Psoas muscle (tissue), 8 donors: Measurements from ENCODE around the gene EHHADH. TPM values are rescaled to one million over a fixed set of nuclear protein-coding genes. Genes with fewer than 3 reads are reported as not detected.

ENCODE experiments used
- ATAC-seq, 4 donors: fragments of 200-7000 bp; cut with Tn5 transposase; one replicate each; pipeline ENCODE4 v1.9.1; 2020; ENCODE audit warnings: moderate library complexity in 3 of 4, mild to moderate bottlenecking in 2 of 4
- DNase-seq, 2 donors: peaks; one replicate each; pipeline ENCODE4 v3.0.0-alpha.2; 2020
- H3K27ac ChIP-seq: fragments of 200-600 bp; one replicate; pipeline ENCODE4 v1.8.0; 2022
- H3K27me3 ChIP-seq, 3 donors: fragments of 200-600 bp in 1 of 3; one replicate each; pipeline versions ENCODE4 v1.6.1 to v1.8.0; 2013 to 2022; ENCODE audit warnings: low read length in 2 of 3, mild to moderate bottlenecking in 2 of 3, moderate library complexity in 1 of 3; ENCODE audit not compliant: insufficient read depth in 3 of 3
- H3K36me3 ChIP-seq, 2 donors: fragments of 200-600 bp in 1 of 2; one replicate each; pipeline versions ENCODE4 v1.6.1 to v1.8.0; 2013 to 2022; ENCODE audit warnings: low read depth in 1 of 2, mild to moderate bottlenecking in 1 of 2, moderate library complexity in 1 of 2; ENCODE audit not compliant: insufficient read depth in 1 of 2
- H3K4me1 ChIP-seq: fragments of 200-600 bp; one replicate; pipeline ENCODE4 v1.8.0; 2022
- H3K4me3 ChIP-seq: fragments of 200-600 bp; one replicate; pipeline ENCODE4 v1.8.0; 2022; ENCODE audit warnings: mild to moderate bottlenecking
- H3K9me3 ChIP-seq: fragments of 200-600 bp; one replicate; pipeline ENCODE4 v1.8.0; 2022
- WGBS, 3 donors: extraction: QIAGEN DNeasy Blood & Tissue Kit; methylation state at CpG; one replicate each; pipeline versions ENCODE4 v1.1.6 to v1.1.7; 2013; 5-methylcytosine and 5-hydroxymethylcytosine counted together
- intact Hi-C, 2 donors: fragments of 100-400 bp; cut with DNase I; formaldehyde crosslinking; loops; one replicate each; pipeline versions ENCODE4 v1.11.0 to v1.14.2; 2022
- polyA plus RNA-seq, 3 donors: library from polyadenylated mRNA; stranded (reverse); fragments of 200-250 nt; gene quantifications; one replicate each; pipeline ENCODE4 v1.2.3, GENCODE V29; 2013
- total RNA-seq, 4 donors: library from RNA; stranded (reverse); fragmentation: NEBNext Ultra II Directional in 2 of 4; extraction: Animal tissue kit (Norgen Biotek cat#: 25700) in 2 of 4; gene quantifications; one replicate each; pipeline versions ENCODE4 v1.2.1 to v1.2.4, GENCODE V29; 2021 to 2023
- TF ChIP-seq, protein P1 (sequence below): fragments of 200-600 bp; IDR thresholded peaks from one replicate; pipeline ENCODE4 v1.8.0; 2022; ENCODE audit warnings: antibody characterized with exemption
- donor health status: healthy with polysubstance abuse.
- donor health status: DM: no; HTN: no; CAD: no; lungs with moderate emphysema.
- donor health status: Bipolar disorder and iron deficiency.
- donor health status: healthy.
- donor health status: DM: yes; HTN: yes; CAD: no.
- donor health status: DM: no; HTN: no; CAD: no.
- donor health status: DM: no; HTN: no; CAD: no.
- donor health status: DM: yes; HTN: yes; CAD: no.

Gene EHHADH
- total and polyA plus RNA-seq, 7 donors = 0.65 to 7.2 (median 1.9) TPM

DNA sequence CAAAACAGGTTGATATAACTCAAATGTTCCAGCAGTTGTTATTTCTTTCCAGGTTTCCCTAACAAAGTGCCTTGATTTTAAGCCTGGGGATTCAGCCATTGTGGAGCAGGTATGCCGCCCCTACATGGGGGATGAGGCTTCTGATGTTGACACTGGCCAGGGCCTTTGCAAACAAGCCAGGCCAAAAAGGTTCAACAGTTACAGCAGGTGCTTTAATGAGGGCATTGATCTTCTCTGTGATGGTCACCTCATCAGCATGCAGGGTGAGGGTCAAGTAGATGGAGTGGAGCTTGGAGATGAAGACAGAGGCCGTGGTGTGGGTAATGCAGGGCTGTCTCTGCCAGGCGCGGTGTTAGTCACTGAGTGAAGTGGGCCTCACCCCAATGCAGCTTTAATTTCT, 22.6 kb upstream of the EHHADH start:
- H3K27ac ChIP-seq = no peak overlapping the region
- 84 to 93% (median 91%) methylated on average over 4 of the region's 4 CpGs for WGBS, 3 donors
- ATAC-seq = no peak
- TF ChIP-seq, protein P1, sequence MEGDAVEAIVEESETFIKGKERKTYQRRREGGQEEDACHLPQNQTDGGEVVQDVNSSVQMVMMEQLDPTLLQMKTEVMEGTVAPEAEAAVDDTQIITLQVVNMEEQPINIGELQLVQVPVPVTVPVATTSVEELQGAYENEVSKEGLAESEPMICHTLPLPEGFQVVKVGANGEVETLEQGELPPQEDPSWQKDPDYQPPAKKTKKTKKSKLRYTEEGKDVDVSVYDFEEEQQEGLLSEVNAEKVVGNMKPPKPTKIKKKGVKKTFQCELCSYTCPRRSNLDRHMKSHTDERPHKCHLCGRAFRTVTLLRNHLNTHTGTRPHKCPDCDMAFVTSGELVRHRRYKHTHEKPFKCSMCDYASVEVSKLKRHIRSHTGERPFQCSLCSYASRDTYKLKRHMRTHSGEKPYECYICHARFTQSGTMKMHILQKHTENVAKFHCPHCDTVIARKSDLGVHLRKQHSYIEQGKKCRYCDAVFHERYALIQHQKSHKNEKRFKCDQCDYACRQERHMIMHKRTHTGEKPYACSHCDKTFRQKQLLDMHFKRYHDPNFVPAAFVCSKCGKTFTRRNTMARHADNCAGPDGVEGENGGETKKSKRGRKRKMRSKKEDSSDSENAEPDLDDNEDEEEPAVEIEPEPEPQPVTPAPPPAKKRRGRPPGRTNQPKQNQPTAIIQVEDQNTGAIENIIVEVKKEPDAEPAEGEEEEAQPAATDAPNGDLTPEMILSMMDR = no peak
- DNase-seq = no peak
- peaks cover 0 to 32% (median 3%) of the 10 kb centered on the region in 3 donors for H3K27me3 ChIP-seq
- H3K4me3 ChIP-seq = no peak overlapping the region
- no peaks in the 10 kb centered on the region for H3K36me3 ChIP-seq
- intact Hi-C loops = no loop called here
- H3K4me1 ChIP-seq = no peaks in the 10 kb centered on the region
- no peaks in the 10 kb centered on the region for H3K9me3 ChIP-seq

- no peak for DNase-seq
- TF ChIP-seq, protein P1 = no peak
- H3K27me3 ChIP-seq = peaks cover 3 to 26% (median 5%) of the 10 kb centered on the region in 3 donors
Observed at GRCh38 chr3:185272033-185272432, 18.2 kb upstream of the EHHADH start.

DNA sequence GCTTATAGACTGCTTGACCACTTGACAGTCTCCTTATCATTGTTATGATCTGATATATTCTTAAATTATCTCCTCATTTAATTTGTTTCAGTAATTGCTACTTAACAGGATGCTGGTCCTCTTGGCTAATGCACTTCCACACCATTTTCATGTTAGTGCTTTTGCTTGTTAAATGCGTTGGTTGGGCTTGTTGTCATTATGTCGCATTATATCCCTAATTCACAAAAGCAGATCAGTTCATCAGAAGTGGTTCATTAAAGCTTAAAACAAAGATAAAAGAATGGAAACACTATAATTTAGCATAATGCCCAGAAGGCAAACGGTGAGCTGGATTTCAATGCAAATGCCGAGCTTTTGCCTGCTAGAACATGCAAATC, 17.1 kb upstream of the EHHADH start:
- no peaks in the 10 kb centered on the region for H3K4me1 ChIP-seq
- TF ChIP-seq, protein P1 = no peak
- H3K36me3 ChIP-seq = no peaks in the 10 kb centered on the region
- H3K27ac ChIP-seq = no peak overlapping the region
- intact Hi-C loops = no loop called here
- ATAC-seq (no peak), DNase-seq (no peak)
- peaks cover 3 to 15% (median 5%) of the 10 kb centered on the region in 3 donors for H3K27me3 ChIP-seq
- H3K9me3 ChIP-seq = no peaks in the 10 kb centered on the region
- H3K4me3 ChIP-seq = no peak overlapping the region
- 77 to 86% (median 82%) methylated on average over 4 of the region's 4 CpGs for WGBS, 3 donors

More at GRCh38 chr3:185272033-185272432, 18.2 kb upstream of the EHHADH start:
- H3K27ac ChIP-seq = no peak overlapping the region
- intact Hi-C loops = no loop called here
- H3K4me3 ChIP-seq = no peak overlapping the region
- H3K4me1 ChIP-seq = no peaks in the 10 kb centered on the region
- WGBS, 3 donors = 93 to 100% (median 94%) methylated on average over 1 of the region's 1 CpG
- ATAC-seq = no peak
- no peaks in the 10 kb centered on the region for H3K36me3 ChIP-seq
- H3K9me3 ChIP-seq = no peaks in the 10 kb centered on the region

DNA sequence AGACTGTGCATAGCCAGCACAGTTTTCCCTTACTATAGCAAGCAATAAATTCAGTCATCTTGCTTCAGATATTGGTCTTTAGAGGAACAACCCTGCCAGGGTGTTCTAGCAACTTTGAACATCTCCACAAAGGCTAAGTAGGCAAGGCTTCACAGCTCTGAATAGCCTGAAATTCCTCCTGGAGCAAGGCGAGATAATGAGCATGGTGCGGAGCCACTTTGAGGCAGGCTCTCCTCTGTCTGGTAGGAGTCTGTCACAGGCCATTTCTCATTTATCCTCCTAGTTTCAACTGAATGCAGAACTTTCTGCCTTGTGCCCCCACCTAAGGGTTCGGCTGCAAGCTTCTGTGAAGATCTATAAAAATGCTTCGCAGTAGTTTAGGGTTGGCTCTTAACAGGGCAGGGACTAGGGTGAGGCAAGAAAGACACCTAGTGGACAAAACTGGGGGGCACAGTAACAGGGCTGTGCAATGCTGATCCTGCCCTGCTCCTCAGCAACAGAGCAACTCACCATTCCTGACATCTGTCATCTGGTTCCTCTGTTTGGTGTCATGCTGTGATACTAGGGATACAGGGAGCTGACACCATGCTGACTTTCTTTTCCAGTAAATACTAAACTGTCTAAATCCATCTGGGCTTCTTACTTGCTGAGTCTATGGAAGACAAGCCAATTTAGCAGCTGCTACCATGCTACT, 16.6 kb upstream of the EHHADH start:
- Histone ChIP-seq H3K27me3 (peaks cover 2 to 11% (median 3%) of the 10 kb centered on the region in 3 donors), H3K9me3 (no peaks in the 10 kb centered on the region), H3K36me3 (no peaks in the 10 kb centered on the region), H3K4me3 (no peak overlapping the region), H3K4me1 (no peaks in the 10 kb centered on the region), H3K27ac (no peak overlapping the region)
- ATAC-seq (no peak), DNase-seq (no peak)
- 46 to 51% (median 50%) methylated on average over 4 of the region's 4 CpGs for WGBS, 3 donors
- intact Hi-C loops = no loop called here
- TF ChIP-seq, protein P1 = no peak
